K562 (cell line): ENCODE measurements around the gene CZIB. TPM values are rescaled to one million over a fixed set of nuclear protein-coding genes. Genes with fewer than 3 reads are reported as not detected.

ENCODE experiments used
- ATF7 ChIP-seq: fragments of 450-650 bp; IDR thresholded peaks from 2 replicates; pipeline ENCODE4 v1.7.1; 2014; ENCODE audit warnings: mild to moderate bottlenecking, moderate library complexity
- CAMTA2 ChIP-seq: fragments of 250-450 bp; sonication (Bioruptor Pico); conservative IDR thresholded peaks from 2 replicates; pipeline ENCODE4 v1.5.1; 2022
- CBFA2T3 ChIP-seq: fragments of 450-650 bp; IDR thresholded peaks from 2 replicates; pipeline ENCODE4 v1.6.1; 2017
- CEBPB ChIP-seq: fragments of 450-650 bp; IDR thresholded peaks from 2 replicates; pipeline ENCODE4 v1.6.1; 2016; ENCODE audit warnings: missing genetic modification characterization, missing compliant biosample characterization
- DACH1 ChIP-seq: fragments of 450-650 bp; IDR thresholded peaks from 2 replicates; pipeline ENCODE4 v1.6.1; 2018; ENCODE audit not compliant: partially characterized antibody
- ELF1 ChIP-seq: fragments of 200-800 bp; sonication (Bioruptor generic); IDR thresholded peaks from 2 replicates; pipeline ENCODE4 v1.6.1; 2016; ENCODE audit warnings: missing genetic modification characterization, missing compliant biosample characterization
- EP400 ChIP-seq: fragments of 450-650 bp; IDR thresholded peaks from 2 replicates; pipeline ENCODE4 v1.6.1; 2017; ENCODE audit warnings: antibody characterized with exemption, mild to moderate bottlenecking, moderate library complexity
- FOXJ2 ChIP-seq: fragments of 200-800 bp; sonication (Bioruptor generic); IDR thresholded peaks from 2 replicates; pipeline ENCODE4 v1.6.1; 2016; ENCODE audit warnings: missing genetic modification characterization, missing compliant biosample characterization
- KAT2B ChIP-seq: IDR thresholded peaks from one replicate; pipeline ENCODE4 v1.6.1; 2012; ENCODE audit warnings: low read depth, mild to moderate bottlenecking, control low read depth, inconsistent platforms, low read length, moderate library complexity
- KDM1A ChIP-seq, 2 experiments: fragments of 450-650 bp; IDR thresholded peaks; 2 replicates each; pipeline ENCODE4 v1.6.1; 2016; ENCODE audit warnings: mild to moderate bottlenecking in 2 of 2
- KLF6 ChIP-seq: fragments of 250-450 bp; sonication (Bioruptor Pico); IDR thresholded peaks from 2 replicates; pipeline ENCODE4 v1.4.0; 2020; ENCODE audit warnings: mild to moderate bottlenecking, moderate library complexity, borderline replicate concordance
- MECOM ChIP-seq: fragments of 250-450 bp; sonication (Bioruptor Pico); IDR thresholded peaks from 2 replicates; pipeline ENCODE4 v1.8.0; 2022; ENCODE audit warnings: inconsistent platforms
- NR1H2 ChIP-seq: sonication (generic); formaldehyde crosslinking; IDR thresholded peaks from 2 replicates; pipeline ENCODE4 v1.4.0; 2020; ENCODE audit warnings: mild to moderate bottlenecking, missing genetic modification reagents
- NR2C1 ChIP-seq, 2 experiments: fragments of 450-650 bp; IDR thresholded peaks; 2 replicates each; pipeline ENCODE4 v1.6.1; 2017; ENCODE audit warnings: mild to moderate bottlenecking in 2 of 2, antibody characterized with exemption in 1 of 2, inconsistent platforms in 1 of 2, missing compliant biosample characterization in 1 of 2, missing genetic modification characterization in 1 of 2
- PCBP1 ChIP-seq: fragments of 200-400 bp; formaldehyde crosslinking; IDR thresholded peaks from 2 replicates; pipeline ENCODE4 v1.6.1; 2018; ENCODE audit warnings: mild to moderate bottlenecking, low read depth, low read length; ENCODE audit not compliant: poor library complexity, severe bottlenecking
- PHTF2 ChIP-seq: fragments of 250-450 bp; sonication (Bioruptor Pico); IDR thresholded peaks from 2 replicates; pipeline ENCODE4 v1.5.0; 2021; ENCODE audit warnings: mild to moderate bottlenecking
- RBBP5 ChIP-seq: fragments of 200-600 bp; sonication (generic); IDR thresholded peaks from 2 replicates; pipeline ENCODE4 v1.6.1; 2012; ENCODE audit warnings: borderline replicate concordance, mild to moderate bottlenecking, low read length, control low read depth, inconsistent platforms; ENCODE audit not compliant: insufficient read depth, poor library complexity, severe bottlenecking
- RBM17 ChIP-seq: fragments of 200-400 bp; formaldehyde crosslinking; IDR thresholded peaks from 2 replicates; pipeline ENCODE4 v1.6.1; 2017; ENCODE audit warnings: low read depth, mild to moderate bottlenecking, low read length, borderline replicate concordance
- SFPQ ChIP-seq: fragments of 200-400 bp; formaldehyde crosslinking; IDR thresholded peaks from 2 replicates; pipeline ENCODE4 v1.6.1; 2017; ENCODE audit warnings: mild to moderate bottlenecking, low read depth, low read length, moderate library complexity
- TAL1 ChIP-seq: fragments of 450-650 bp; IDR thresholded peaks from 2 replicates; pipeline ENCODE4 v1.6.1; 2016; ENCODE audit warnings: mild to moderate bottlenecking
- ZNF253 ChIP-seq: fragments of 250-450 bp; sonication (Bioruptor Pico); conservative IDR thresholded peaks from 2 replicates; pipeline ENCODE4 v1.6.1; 2021; ENCODE audit warnings: mild to moderate bottlenecking
- ZNF444 ChIP-seq: fragments of 250-450 bp; sonication (Bioruptor Pico); IDR thresholded peaks from 2 replicates; pipeline ENCODE4 v1.4.0; 2020; ENCODE audit warnings: mild to moderate bottlenecking, moderate library complexity
- ZNF668 ChIP-seq: fragments of 250-450 bp; sonication (Bioruptor Pico); IDR thresholded peaks from 2 replicates; pipeline ENCODE4 v1.8.0; 2022; ENCODE audit warnings: mild to moderate bottlenecking, inconsistent platforms
- ZNF79 ChIP-seq: fragments of 250-450 bp; sonication (Bioruptor Pico); IDR thresholded peaks from 2 replicates; pipeline ENCODE4 v1.4.0; 2020; ENCODE audit warnings: low read depth, mild to moderate bottlenecking, moderate library complexity
- polyA plus RNA-seq, 8 experiments: library from polyadenylated mRNA; depleted of rRNA in 4 of 8; stranded (reverse) in 5 of 8; unstranded in 3 of 8; fragments of >200 nt; fragmentation: Nextera tagmentation in 2 of 8; fragmentation: Illumina TruSeq in 1 of 8; extraction: Ambion mirVana in 2 of 8; extraction: Trizol in 1 of 8; gene quantifications; 2 replicates each; pipeline versions ENCODE4 v1.2.1 to v1.2.3, GENCODE V29; 2011 to 2014; ENCODE audit warnings: inconsistent platforms in 1 of 8, missing spikeins in 1 of 8
- total RNA-seq, 7 experiments: library from RNA; depleted of rRNA in 6 of 7; stranded (reverse); fragments of >200 nt in 6 of 7; fragmentation: Illumina TruSeq in 2 of 7; extraction: Trizol in 2 of 7; gene quantifications; 2 replicates each; pipeline versions ENCODE4 v1.2.1 to v1.2.3, GENCODE V29; 2011 to 2021; ENCODE audit warnings: low replicate concordance in 1 of 7
- TF ChIP-seq, protein P1 (sequence below): fragments of 250-450 bp; sonication (Bioruptor Pico); IDR thresholded peaks from 2 replicates; pipeline ENCODE4 v1.4.0; 2020; ENCODE audit warnings: mild to moderate bottlenecking, moderate library complexity

The CZIB gene
- total and polyA plus RNA-seq, 9 of the 15 experiments (the other 6 are each of a cell fraction or from before 2014, with no cell fraction given), result 52.6 to 111 (median 80.0) TPM

- no peak for TF ChIP-seq RBM17
- no peak for TF ChIP-seq FOXJ2 (tag)
- TF ChIP-seq, protein P1, sequence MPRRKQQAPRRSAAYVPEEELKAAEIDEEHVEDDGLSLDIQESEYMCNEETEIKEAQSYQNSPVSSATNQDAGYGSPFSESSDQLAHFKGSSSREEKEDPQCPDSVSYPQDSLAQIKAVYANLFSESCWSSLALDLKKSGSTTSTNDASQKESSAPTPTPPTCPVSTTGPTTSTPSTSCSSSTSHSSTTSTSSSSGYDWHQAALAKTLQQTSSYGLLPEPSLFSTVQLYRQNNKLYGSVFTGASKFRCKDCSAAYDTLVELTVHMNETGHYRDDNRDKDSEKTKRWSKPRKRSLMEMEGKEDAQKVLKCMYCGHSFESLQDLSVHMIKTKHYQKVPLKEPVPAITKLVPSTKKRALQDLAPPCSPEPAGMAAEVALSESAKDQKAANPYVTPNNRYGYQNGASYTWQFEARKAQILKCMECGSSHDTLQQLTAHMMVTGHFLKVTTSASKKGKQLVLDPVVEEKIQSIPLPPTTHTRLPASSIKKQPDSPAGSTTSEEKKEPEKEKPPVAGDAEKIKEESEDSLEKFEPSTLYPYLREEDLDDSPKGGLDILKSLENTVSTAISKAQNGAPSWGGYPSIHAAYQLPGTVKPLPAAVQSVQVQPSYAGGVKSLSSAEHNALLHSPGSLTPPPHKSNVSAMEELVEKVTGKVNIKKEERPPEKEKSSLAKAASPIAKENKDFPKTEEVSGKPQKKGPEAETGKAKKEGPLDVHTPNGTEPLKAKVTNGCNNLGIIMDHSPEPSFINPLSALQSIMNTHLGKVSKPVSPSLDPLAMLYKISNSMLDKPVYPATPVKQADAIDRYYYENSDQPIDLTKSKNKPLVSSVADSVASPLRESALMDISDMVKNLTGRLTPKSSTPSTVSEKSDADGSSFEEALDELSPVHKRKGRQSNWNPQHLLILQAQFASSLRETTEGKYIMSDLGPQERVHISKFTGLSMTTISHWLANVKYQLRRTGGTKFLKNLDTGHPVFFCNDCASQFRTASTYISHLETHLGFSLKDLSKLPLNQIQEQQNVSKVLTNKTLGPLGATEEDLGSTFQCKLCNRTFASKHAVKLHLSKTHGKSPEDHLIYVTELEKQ (CRISPR knock-in tag), result no peak
- TF ChIP-seq EP400, result peak; percentile 58; the same call in 1 of the 2 replicates
- no peak for TF ChIP-seq ZNF444
- peak; percentile 96 for TF ChIP-seq ELF1 (tag)
- no peak for TF ChIP-seq TAL1
- 0 out of 2 replicates have a peak, but pooled peaks have one; percentile 11 for TF ChIP-seq KLF6 (CRISPR knock-in tag)
- peak; percentile 88 for TF ChIP-seq RBBP5
- TF ChIP-seq KAT2B, result no peak
- TF ChIP-seq DACH1, result no peak
- TF ChIP-seq SFPQ, result no peak
- TF ChIP-seq ZNF79 (CRISPR knock-in tag), result no peak
- 0 out of 2 replicates have a peak, but pooled peaks have one; percentile 55 for TF ChIP-seq MECOM (CRISPR knock-in tag)
- no peak for TF ChIP-seq CAMTA2 (CRISPR knock-in tag)
- peak; percentile 88 for TF ChIP-seq PCBP1
- TF ChIP-seq PHTF2 (CRISPR knock-in tag), result 0 out of 2 replicates have a peak, but pooled peaks have one; percentile 34
- no peak for TF ChIP-seq NR1H2
- TF ChIP-seq KDM1A (IDR thresholded peaks at IDR 0.05), result no peak
- TF ChIP-seq ZNF668 (CRISPR knock-in tag), result peak; percentile 38; the same call in 1 of the 2 replicates
- no peak for TF ChIP-seq CEBPB (tag)
- TF ChIP-seq NR2C1 (IDR thresholded peaks at IDR 0.05), result 0 out of 2 replicates have a peak, but pooled peaks have one; percentile 3
- TF ChIP-seq NR2C1 (tag; IDR thresholded peaks at IDR 0.05), result no peak
- no peak for TF ChIP-seq CBFA2T3
- TF ChIP-seq ATF7, result peak; percentile 71
- no peak for TF ChIP-seq ZNF253
These were observed 23.7 kb downstream of the CZIB start, which contains the start of gene CPT2 (continued) for GRCh38 chr1:53196485-53197290.
